Activated CD8-positive, alpha-beta T cell treated with anti-CD3 and anti-CD28 coated beads for 36 hours (primary cell): ENCODE results near the gene HOPX. TPM values are rescaled to one million over a fixed set of nuclear protein-coding genes. Genes with fewer than 3 reads are reported as not detected.

Experiments used
- ATAC-seq: fragments of 200-7000 bp; cut with Tn5 transposase; one replicate; pipeline ENCODE4 v1.10.0; 2021; ENCODE audit warnings: mild to moderate bottlenecking, moderate library complexity
- CTCF ChIA-PET: fragments of 350-600 bp; sonication (Branson Sonifier 250); formaldehyde crosslinking; loops from one replicate; lab custom pipeline; 2021; ENCODE audit warnings: antibody characterized with exemption; lab: Charles Lee
- POLR2A ChIA-PET: fragments of 350-600 bp; sonication (Branson Sonifier 250); formaldehyde crosslinking; loops from one replicate; lab custom pipeline; 2021; ENCODE audit warnings: antibody characterized with exemption; lab: Charles Lee
- DNase-seq: peaks from one replicate; pipeline ENCODE4 v3.0.0-alpha.2; 2020
- H3K27ac Mint-ChIP-seq: one replicate; pipeline ENCODE4 v1.8.0; 2021; ENCODE audit warnings: mild to moderate bottlenecking, mixed read lengths
- H3K27me3 Mint-ChIP-seq: one replicate; pipeline ENCODE4 v1.8.0; 2021; ENCODE audit warnings: mixed read lengths
- H3K36me3 Mint-ChIP-seq: one replicate; pipeline ENCODE4 v1.8.0; 2021; ENCODE audit warnings: low read depth, mixed read lengths
- H3K4me1 Mint-ChIP-seq: one replicate; pipeline ENCODE4 v1.8.0; 2021; ENCODE audit warnings: low read depth, mixed read lengths
- H3K4me3 Mint-ChIP-seq: one replicate; pipeline ENCODE4 v1.8.0; 2021; ENCODE audit warnings: mild to moderate bottlenecking, moderate library complexity, mixed read lengths
- H3K9me3 Mint-ChIP-seq: one replicate; pipeline ENCODE4 v1.8.0; 2021; ENCODE audit warnings: mixed read lengths
- CTCF ChIP-seq: fragments of 200-600 bp; IDR thresholded peaks from one replicate; pipeline ENCODE4 v1.8.0; 2022; ENCODE audit warnings: antibody characterized with exemption, mild to moderate bottlenecking
- intact Hi-C: fragments of 100-400 bp; cut with micrococcal nuclease; formaldehyde crosslinking; loops from one replicate; pipeline ENCODE4 v1.10.0; 2022
- total RNA-seq, 2 experiments: library from RNA; stranded (reverse); gene quantifications; one replicate each; pipeline ENCODE4 v1.2.3, GENCODE V29; 2021

HOPX gene
- total RNA-seq, 2 experiments from 2014 or later: 55.8 to 58.7 TPM

DNA sequence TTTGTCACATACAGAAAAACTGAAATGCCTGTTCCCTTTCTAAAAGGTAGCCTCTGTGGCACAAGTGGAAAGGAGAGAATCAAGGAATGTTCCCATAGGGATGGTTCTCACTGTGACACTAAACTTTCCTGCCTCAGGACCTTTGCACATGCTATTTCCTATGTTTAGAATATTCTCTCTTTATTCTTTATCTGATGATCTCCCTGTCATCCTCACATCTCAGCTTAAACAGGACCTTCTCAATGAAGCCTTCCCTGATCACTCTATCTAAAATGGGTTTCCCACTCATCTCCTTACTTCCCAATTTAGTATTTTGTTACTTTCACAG lies 32.3 kb downstream of the HOPX start:
- ATAC-seq (no peak), DNase-seq (no peak)
- peaks cover 48% of the 10 kb centered on the region for H3K36me3 Mint-ChIP-seq
- H3K27me3 Mint-ChIP-seq: no peaks in the 10 kb centered on the region
- TF ChIP-seq CTCF: no peak
- POLR2A ChIA-PET: interaction anchor here (0.6 to 4.3 kb wide), 10 partner anchors 8 to 388 kb away, joined by 3 to 21 read pairs (median 3); partner anchors contain the start of genes HOPX, PAICS, PPAT and REST
- intact Hi-C loops: no loop called here
- CTCF ChIA-PET: interaction anchor here (1.0 to 3.0 kb wide), 5 partner anchors 8 to 701 kb away, joined by 3 to 26 read pairs (median 6); no protein-coding TSS in a partner anchor
- peaks cover 60% of the 10 kb centered on the region for H3K4me1 Mint-ChIP-seq
- peaks cover 13% of the 10 kb centered on the region for H3K9me3 Mint-ChIP-seq
- H3K4me3 Mint-ChIP-seq: no peak overlapping the region
- H3K27ac Mint-ChIP-seq: peak overlapping the region; percentile 92

- ATAC-seq: peak; percentile 17
- CTCF ChIA-PET: interaction anchor here (1.6 to 2.8 kb wide), 2 partner anchors 29 to 188 kb away, joined by 4 to 14 read pairs; no protein-coding TSS in a partner anchor
- intact Hi-C loops: no loop called here
- H3K36me3 Mint-ChIP-seq: peaks cover 48% of the 10 kb centered on the region
- POLR2A ChIA-PET: interaction anchor here (0.9 to 2.0 kb wide), 4 partner anchors 21 to 214 kb away, joined by 3 to 8 read pairs (median 3); partner anchors contain the start of gene HOPX
- peaks cover 54% of the 10 kb centered on the region for H3K4me1 Mint-ChIP-seq
- peaks cover 13% of the 10 kb centered on the region for H3K9me3 Mint-ChIP-seq
- DNase-seq: no peak
- H3K27me3 Mint-ChIP-seq: peaks cover 3% of the 10 kb centered on the region
- no peak for TF ChIP-seq CTCF
- H3K4me3 Mint-ChIP-seq: no peak overlapping the region
- peak overlapping the region; percentile 92 for H3K27ac Mint-ChIP-seq
Measured at GRCh38 chr4:56648021-56648823, 32.9 kb downstream of the HOPX start.

DNA sequence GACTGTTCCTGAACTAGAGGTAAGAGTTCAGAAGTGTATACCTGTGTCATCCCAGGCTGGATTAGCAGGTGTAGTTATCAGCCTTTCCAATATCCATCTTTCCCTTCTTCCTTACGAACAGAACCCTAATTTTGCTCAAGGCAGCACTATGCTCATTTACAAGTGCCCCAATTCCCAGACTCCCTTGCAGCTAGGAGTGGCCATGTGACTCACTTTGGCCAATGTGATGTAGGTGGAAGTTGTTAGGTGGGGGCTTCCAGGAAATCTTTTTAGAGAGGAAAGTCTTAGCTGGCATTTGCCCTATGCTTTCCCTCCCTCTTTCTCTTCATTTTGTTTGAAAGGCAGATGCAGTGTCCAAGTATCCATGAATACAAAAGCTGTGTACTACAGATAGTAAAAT lies 34.8 kb downstream of the HOPX start:
- CTCF ChIA-PET: interaction anchor here (0.8 to 1.0 kb wide), 2 partner anchors 17 to 33 kb away, joined by 3 read pairs; no protein-coding TSS in a partner anchor
- no peak for ATAC-seq
- no peak for TF ChIP-seq CTCF
- intact Hi-C loops: no loop called here
- Mint-ChIP-seq H3K4me3 (no peak overlapping the region), H3K27me3 (peaks cover 3% of the 10 kb centered on the region), H3K9me3 (peaks cover 13% of the 10 kb centered on the region), H3K36me3 (peaks cover 43% of the 10 kb centered on the region), H3K27ac (peak overlapping the region; percentile 43), H3K4me1 (peaks cover 48% of the 10 kb centered on the region)
- DNase-seq: peak; percentile 61
- POLR2A ChIA-PET: interaction anchor here (0.5 kb wide), 1 partner anchor 257 kb away, joined by 3 read pairs; no protein-coding TSS in a partner anchor

DNA sequence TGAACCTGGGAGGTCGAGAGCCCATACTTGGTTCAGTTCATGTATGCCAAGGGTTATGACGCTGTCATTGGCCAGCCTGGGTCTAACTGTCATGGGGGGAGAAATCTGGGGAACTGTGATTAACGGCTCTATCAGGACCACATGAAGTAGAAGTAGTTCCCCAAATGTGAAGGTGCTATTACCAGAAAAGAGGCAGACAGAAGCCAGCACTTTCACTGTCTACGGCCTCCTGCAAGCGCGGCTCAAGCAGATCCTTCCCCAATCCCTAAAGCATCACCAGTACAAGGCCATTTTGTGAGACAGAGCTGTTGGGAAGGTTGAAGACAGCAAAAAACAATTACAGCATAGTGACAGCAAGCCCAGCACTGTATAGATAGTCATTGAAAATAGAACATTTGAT lies 37.5 kb downstream of the HOPX start:
- Mint-ChIP-seq H3K9me3 (peaks cover 11% of the 10 kb centered on the region), H3K36me3 (peaks cover 23% of the 10 kb centered on the region), H3K27ac (no peak overlapping the region), H3K27me3 (peaks cover 3% of the 10 kb centered on the region), H3K4me1 (peaks cover 36% of the 10 kb centered on the region), H3K4me3 (no peak overlapping the region)
- ATAC-seq (no peak), DNase-seq (no peak)
- POLR2A ChIA-PET: no interaction called here
- TF ChIP-seq CTCF: no peak
- intact Hi-C loops: no loop called here
- CTCF ChIA-PET: interaction anchor here (1.2 kb wide), 1 partner anchor 57 kb away, joined by 3 read pairs; no protein-coding TSS in a partner anchor
